ENCODE data around the gene BICD1.

Gene BICD1

DNA sequence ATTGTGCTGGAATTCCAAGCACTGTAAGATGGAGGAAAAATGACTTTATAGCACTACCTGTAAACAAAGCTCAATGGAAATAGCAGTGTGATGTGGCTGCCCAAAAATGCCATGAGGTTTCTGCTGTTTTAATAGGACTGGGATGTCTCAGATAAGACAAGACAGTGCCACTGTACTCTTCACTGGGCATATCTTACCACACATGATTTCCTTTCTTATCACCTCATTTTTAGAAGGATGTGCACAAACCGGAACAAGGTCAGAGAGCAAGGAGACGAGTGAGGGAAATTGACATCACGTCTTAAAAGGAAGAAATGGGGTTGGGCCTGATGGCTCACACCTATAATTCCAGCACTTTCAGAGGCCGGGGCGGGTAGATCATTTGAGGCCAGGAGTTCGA lies 254.3 kb downstream of the BICD1 start:
- DNase-seq = no peak

GRCh38 chr12:32362892-32363291 lies 256.2 kb downstream of the BICD1 start:
- DNase-seq = no peak

- DNase-seq = peak in 5 of 6 experiments; percentile 3 to 21 (median 6)
These were observed 258.9 kb downstream of the BICD1 start for GRCh38 chr12:32365473-32366064.

- no peak for DNase-seq
These were observed 260.1 kb downstream of the BICD1 start for GRCh38 chr12:32366714-32367113.

- no peak for DNase-seq
These were observed 260.7 kb downstream of the BICD1 start for GRCh38 chr12:32367381-32367780.

GRCh38 chr12:32369202-32369601 lies 262.6 kb downstream of the BICD1 start:
- no peak for DNase-seq

DNA sequence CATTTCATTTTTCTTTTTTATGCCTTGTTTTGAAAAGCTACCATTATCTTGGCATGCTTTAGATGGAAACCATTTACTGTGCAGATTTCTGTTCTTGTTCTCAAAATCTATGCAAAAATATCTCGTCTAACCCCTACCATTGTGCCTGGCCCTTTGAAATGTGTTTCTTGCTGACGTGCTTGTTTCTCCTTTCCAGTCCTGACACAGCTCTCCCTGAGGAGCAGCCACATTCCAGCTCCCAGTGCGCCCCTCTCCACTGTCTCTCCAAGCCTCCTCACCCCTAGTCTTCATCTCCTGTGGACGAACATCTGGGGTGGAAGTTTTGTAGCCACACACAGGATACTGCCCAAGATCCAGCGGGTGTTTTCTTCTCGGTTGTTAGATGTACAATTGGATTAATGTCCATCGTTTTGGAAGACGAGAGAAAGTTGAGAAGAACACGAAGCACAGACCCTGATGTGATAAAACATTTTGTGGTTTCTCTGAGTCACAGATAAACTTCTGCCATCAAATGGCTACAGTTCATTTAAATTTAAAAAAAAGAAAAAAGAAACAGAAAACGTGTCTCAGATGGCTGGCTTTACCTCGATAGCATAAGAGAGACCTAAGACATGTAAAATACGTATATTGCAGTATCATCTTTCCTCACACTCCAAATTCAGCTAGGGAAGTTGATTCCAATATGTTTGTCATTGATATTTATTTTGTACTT lies 270.9 kb downstream of the BICD1 start:
- DNase-seq = no peak

DNA sequence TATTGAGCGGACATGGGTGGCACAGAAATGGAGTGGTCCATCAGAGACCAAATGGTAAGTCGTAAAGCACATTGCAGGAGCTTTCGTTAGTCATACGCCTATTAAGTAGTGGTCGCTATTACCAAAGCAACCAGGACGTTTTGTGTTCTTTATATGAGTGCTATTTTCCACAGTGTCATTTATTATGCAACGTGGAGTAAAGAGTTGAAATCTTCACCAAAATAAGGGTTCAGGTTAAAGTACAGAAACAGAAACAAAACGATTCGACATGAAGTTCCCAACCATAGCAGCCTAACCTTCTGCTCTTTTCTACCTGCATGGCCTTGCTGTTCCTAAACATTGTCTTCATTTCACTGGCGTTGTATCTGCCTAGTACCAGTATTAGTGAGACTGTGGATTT lies 272.6 kb downstream of the BICD1 start:
- no peak for DNase-seq

DNA sequence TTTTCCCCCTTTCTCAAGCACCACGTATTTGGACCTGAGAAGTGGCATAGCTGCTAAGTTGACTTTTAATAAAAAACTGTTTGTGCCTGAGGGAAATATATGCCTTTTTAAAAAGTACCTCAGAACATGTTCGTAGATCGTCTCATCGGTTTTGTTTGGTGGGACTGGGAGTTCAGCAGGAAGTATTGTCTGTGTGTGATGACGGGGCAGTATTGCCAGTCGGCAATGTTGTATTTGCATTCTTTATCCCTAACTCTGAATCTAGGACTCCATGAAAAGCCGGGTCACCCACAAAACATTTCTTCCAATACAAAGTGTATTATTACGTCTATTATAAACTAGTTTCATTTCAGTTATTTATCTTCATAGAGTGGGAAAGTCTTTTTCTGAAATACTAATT lies 273.0 kb downstream of the BICD1 start:
- DNase-seq = no peak

DNA sequence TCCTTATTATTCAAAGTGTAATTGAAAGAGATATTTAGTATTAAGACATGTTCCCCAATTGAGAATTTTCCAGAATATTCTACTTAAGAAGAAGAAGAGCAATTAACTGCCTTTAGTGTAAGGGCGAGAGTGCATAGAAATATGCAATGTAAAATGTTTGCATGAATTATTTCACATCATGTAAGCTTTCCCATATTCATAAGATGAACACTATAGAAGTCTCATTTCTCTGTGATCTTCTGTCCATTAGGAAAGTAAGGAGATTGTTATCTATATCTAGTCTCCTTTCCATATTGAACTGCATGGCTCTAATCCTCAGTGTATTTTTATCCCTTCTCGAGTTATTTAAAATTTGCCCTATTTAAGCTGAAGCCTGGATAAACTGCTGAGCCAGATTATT lies 275.6 kb downstream of the BICD1 start:
- no peak for DNase-seq

DNA sequence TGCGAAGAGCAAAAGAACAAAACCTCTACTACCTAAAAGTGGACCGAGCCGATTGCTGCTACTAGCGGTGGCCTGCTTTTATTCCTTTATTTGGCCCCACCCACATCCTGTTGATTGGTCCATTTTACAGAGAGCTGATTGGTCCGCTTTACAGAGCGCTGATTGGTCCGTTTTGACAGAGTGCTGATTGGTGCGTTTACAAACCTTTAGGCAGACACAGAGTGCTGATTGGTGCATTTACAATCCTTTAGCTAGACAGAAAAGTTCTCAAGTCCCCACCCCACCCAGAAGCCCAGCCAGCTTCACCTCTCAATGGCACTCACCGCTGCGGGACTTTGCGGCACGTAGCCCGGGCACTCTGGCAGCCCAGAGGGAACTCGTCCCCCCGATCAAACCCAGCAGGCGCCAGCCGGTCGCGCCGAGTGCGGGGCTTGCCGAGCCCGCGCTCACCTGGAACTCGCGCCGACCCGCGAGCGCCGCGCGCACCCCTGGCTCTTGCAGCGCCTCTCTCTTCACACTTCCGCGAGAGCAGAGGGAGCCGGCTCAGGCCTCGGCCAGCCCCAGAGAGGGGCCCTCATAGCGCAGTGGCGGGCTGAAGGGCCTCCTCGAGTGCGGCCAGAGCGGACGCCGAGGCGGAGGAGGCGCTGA lies 284.0 kb downstream of the BICD1 start:
- peak in 2 of 6 experiments; percentile 6 to 15 for DNase-seq

- DNase-seq = no peak
These were observed 288.4 kb downstream of the BICD1 start for GRCh38 chr12:32395026-32395425.

- no peak for DNase-seq
These were observed 291.0 kb downstream of the BICD1 start for GRCh38 chr12:32397696-32398095.

DNA sequence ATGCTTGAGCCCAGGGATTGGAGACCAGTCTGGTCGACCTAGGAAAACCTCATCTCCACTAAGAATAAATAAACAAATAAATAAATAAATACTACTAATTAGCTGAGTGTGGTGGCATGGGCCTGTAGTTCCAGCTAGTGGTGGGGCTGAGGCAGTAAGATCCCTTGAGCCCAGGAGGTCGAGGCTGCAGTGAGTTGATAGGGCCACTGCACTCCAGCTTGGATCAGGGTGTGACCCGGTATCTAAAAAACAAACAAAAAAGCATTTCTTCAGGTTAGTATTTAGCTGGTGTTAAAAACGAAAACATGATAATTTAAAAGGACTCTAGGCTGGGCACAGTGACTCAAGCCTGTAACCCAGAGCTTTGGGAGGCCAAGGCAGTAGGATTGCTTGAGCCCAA lies 291.5 kb downstream of the BICD1 start:
- DNase-seq = no peak

- DNase-seq = peak in 1 of 6 experiments; percentile 3
These were observed 292.2 kb downstream of the BICD1 start for GRCh38 chr12:32398816-32399369.

GRCh38 chr12:32399370-32400113 lies 292.9 kb downstream of the BICD1 start, which contains the start of gene FGD4:
TSS of gene FGD4 (plus strand) at chr12:32399558.
- DNase-seq = peak in 3 of 6 experiments; percentile 23 to 39 (median 33)

- DNase-seq = no peak
These were observed 293.5 kb downstream of the BICD1 start for GRCh38 chr12:32400114-32400672.

GRCh38 chr12:32400866-32401265 lies 294.2 kb downstream of the BICD1 start:
- DNase-seq = no peak

GRCh38 chr12:32402170-32402569 lies 295.5 kb downstream of the BICD1 start:
- DNase-seq = no peak

DNA sequence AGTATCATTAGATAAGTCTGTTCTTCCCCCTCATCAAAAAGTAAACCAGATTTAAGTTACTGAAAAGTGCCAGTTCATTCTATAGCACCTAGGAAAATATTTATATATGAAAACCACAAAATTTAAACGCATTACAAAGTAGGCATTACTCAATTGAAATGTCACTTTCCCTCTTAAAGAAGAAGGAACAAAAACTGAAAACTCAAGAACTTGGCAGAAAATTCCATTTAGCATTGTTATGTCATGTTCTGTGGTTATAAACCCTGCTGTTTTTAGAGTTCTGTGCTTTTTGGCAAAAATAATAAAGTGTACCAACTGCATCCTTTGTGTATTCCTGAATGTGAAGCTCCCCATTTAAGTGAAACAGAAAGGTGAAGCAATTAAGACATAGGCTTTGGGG lies 296.3 kb downstream of the BICD1 start:
- no peak for DNase-seq

- DNase-seq = no peak
These were observed 301.1 kb downstream of the BICD1 start for GRCh38 chr12:32407795-32408194.

DNA sequence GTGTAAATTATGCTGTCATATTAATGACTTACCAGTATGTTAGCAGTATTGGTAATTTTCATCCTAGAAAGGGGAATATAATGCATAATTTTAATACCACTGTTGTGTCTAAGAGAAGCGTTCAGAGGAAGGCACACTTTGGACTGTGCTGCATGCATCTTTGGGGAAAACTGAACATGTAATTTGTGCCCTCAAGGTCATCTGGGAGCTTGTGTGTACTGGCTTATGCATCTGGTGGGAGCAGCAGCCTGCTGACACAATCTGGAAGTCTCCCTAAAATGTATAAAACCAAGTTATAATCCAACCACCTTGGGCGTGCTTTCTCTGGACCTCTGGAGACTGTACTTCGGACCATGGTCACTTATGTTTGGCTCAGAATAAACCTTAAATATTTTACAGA lies 306.8 kb downstream of the BICD1 start:
- DNase-seq = no peak

- no peak for DNase-seq
These were observed 311.6 kb downstream of the BICD1 start for GRCh38 chr12:32418221-32418620.
